ENCODE data around the gene AOC3.
A peak's percentile ranks its signal among the peaks of the same experiment; 100 is the strongest.

AOC3 gene

GRCh38 chr17:42817866-42818265, 33.1 kb upstream of the AOC3 start:
- DNase-seq (ENCODE audit: low spot score): no peak
- no peak for TF ChIP-seq CTCF (IDR thresholded peaks at IDR 0.05; ENCODE audit: extremely low read depth, missing control alignments)

GRCh38 chr17:42818379-42818778, 32.6 kb upstream of the AOC3 start:
- no peak for DNase-seq (ENCODE audit: low spot score)
- TF ChIP-seq CTCF (IDR thresholded peaks at IDR 0.05; ENCODE audit: extremely low read depth, missing control alignments): no peak

- peak; percentile 86 for TF ChIP-seq CTCF (IDR thresholded peaks at IDR 0.05; ENCODE audit: extremely low read depth, missing control alignments)
- peak; percentile 58 for DNase-seq (ENCODE audit: low spot score)
Measured at GRCh38 chr17:42819939-42820535, 31.0 kb upstream of the AOC3 start.

GRCh38 chr17:42821176-42821575, 29.8 kb upstream of the AOC3 start:
- DNase-seq (ENCODE audit: low spot score): no peak

GRCh38 chr17:42827472-42827871, 23.5 kb upstream of the AOC3 start:
- no peak for DNase-seq (ENCODE audit: low spot score)
- no peak for TF ChIP-seq CTCF (IDR thresholded peaks at IDR 0.05; ENCODE audit: extremely low read depth, missing control alignments)

More at GRCh38 chr17:42821176-42821575, 29.8 kb upstream of the AOC3 start:
- TF ChIP-seq CTCF (IDR thresholded peaks at IDR 0.05; ENCODE audit: extremely low read depth, missing control alignments): no peak

- no peak for DNase-seq (ENCODE audit: low spot score)
- TF ChIP-seq CTCF (IDR thresholded peaks at IDR 0.05; ENCODE audit: extremely low read depth, missing control alignments): no peak
Measured at GRCh38 chr17:42830971-42831370, 20.0 kb upstream of the AOC3 start.

GRCh38 chr17:42832213-42832933, 18.6 kb upstream of the AOC3 start:
- no peak for DNase-seq (ENCODE audit: low spot score)
- no peak for TF ChIP-seq CTCF (IDR thresholded peaks at IDR 0.05; ENCODE audit: extremely low read depth, missing control alignments)
